HEK293 (cell line): Measurements from ENCODE around the gene ZNF302.

Experiments used
- IKZF3 ChIP-seq: fragments of 450-650 bp; IDR thresholded peaks from 2 replicates; pipeline ENCODE4 v1.5.0; 2018; ENCODE audit warnings: missing biosample characterization, mild to moderate bottlenecking, missing genetic modification characterization, moderate library complexity
- OVOL3 ChIP-seq: fragments of 450-650 bp; formaldehyde crosslinking; IDR thresholded peaks from 2 replicates; pipeline ENCODE4 v1.5.1; 2016; ENCODE audit warnings: missing biosample characterization, missing genetic modification characterization
- ZBTB17 ChIP-seq: fragments of 450-650 bp; formaldehyde crosslinking; IDR thresholded peaks from 2 replicates; pipeline ENCODE4 v1.5.1; 2016; ENCODE audit warnings: missing biosample characterization, missing genetic modification characterization
- ZNF132 ChIP-seq: fragments of 450-650 bp; formaldehyde crosslinking; IDR thresholded peaks from 2 replicates; pipeline ENCODE4 v1.5.1; 2017; ENCODE audit warnings: missing biosample characterization, missing genetic modification characterization, borderline replicate concordance
- ZNF223 ChIP-seq: fragments of 450-650 bp; formaldehyde crosslinking; IDR thresholded peaks from 2 replicates; pipeline ENCODE4 v1.5.1; 2016; ENCODE audit warnings: missing biosample characterization, missing genetic modification characterization
- ZNF558 ChIP-seq: fragments of 450-650 bp; formaldehyde crosslinking; IDR thresholded peaks from 2 replicates; pipeline ENCODE4 v1.5.1; 2016; ENCODE audit warnings: missing biosample characterization, missing genetic modification characterization
- ZNF658 ChIP-seq: fragments of 450-650 bp; formaldehyde crosslinking; IDR thresholded peaks from 2 replicates; pipeline ENCODE4; 2016; ENCODE audit warnings: missing biosample characterization, missing genetic modification characterization
- ZNF660 ChIP-seq: fragments of 450-650 bp; IDR thresholded peaks from 2 replicates; pipeline ENCODE4 v1.5.1; 2018; ENCODE audit warnings: missing biosample characterization, mild to moderate bottlenecking, missing genetic modification characterization
- ZNF776 ChIP-seq: fragments of 450-650 bp; formaldehyde crosslinking; IDR thresholded peaks from 2 replicates; pipeline ENCODE4 v1.5.0; 2017; ENCODE audit warnings: missing biosample characterization, missing genetic modification characterization, borderline replicate concordance
- TF ChIP-seq, protein P1 (sequence below): fragments of 450-650 bp; formaldehyde crosslinking; IDR thresholded peaks from 2 replicates; pipeline ENCODE4 v1.5.1; 2016; ENCODE audit warnings: missing biosample characterization, missing genetic modification characterization
- TF ChIP-seq, protein P2 (sequence below): fragments of 450-650 bp; formaldehyde crosslinking; IDR thresholded peaks from 2 replicates; pipeline ENCODE4 v1.5.1; 2017; ENCODE audit warnings: missing biosample characterization, missing genetic modification characterization
- TF ChIP-seq, protein P3 (sequence below): fragments of 450-650 bp; formaldehyde crosslinking; IDR thresholded peaks from 2 replicates; pipeline ENCODE4 v1.5.1; 2016; ENCODE audit warnings: missing biosample characterization, missing genetic modification characterization
- TF ChIP-seq, protein P4 (sequence below): fragments of 450-650 bp; formaldehyde crosslinking; IDR thresholded peaks from 2 replicates; pipeline ENCODE4 v1.5.1; 2016; ENCODE audit warnings: missing biosample characterization, missing genetic modification characterization, borderline replicate concordance

DNA sequence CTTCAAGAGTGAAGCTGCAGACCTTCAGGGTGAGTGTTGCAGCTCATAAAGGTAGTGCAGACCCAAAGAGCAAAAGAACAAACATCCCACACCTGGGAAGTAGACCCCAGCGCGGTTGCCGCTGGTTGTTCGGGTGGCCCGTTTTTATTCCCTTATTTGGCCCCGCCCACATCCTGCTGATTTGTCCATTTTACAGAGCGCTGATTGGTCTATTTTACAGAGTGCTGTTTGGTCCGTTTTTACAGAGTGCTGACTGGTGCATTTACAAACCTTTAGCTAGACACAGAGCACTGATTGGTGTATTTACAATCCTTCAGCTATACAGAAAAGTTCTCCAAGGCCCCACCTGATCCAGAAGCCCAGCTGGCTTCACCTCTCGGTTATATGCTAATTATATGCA lies 1.6 kb upstream of the ZNF302 start:
- TF ChIP-seq ZNF223 (tag by site-specific recombination) = no peak
- TF ChIP-seq, protein P1, sequence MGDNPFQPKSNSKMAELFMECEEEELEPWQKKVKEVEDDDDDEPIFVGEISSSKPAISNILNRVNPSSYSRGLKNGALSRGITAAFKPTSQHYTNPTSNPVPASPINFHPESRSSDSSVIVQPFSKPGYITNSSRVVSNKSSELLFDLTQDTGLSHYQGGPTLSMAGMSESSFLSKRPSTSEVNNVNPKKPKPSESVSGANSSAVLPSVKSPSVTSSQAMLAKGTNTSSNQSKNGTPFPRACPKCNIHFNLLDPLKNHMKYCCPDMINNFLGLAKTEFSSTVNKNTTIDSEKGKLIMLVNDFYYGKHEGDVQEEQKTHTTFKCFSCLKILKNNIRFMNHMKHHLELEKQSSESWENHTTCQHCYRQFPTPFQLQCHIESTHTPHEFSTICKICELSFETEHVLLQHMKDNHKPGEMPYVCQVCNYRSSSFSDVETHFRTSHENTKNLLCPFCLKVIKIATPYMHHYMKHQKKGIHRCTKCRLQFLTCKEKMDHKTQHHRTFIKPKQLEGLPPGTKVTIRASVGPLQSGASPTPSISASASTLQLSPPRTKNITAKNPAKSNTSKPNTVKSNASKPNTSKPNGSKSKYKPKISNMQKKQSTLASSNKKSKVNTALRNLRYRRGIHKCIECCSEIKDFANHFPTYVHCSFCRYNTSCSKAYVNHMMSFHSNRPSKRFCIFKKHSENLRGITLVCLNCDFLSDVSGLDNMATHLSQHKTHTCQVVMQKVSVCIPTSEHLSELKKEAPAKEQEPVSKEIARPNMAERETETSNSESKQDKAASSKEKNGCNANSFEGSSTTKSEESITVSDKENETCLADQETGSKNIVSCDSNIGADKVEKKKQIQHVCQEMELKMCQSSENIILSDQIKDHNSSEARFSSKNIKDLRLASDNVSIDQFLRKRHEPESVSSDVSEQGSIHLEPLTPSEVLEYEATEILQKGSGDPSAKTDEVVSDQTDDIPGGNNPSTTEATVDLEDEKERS (tag by site-specific recombination) = no peak
- TF ChIP-seq, protein P2, sequence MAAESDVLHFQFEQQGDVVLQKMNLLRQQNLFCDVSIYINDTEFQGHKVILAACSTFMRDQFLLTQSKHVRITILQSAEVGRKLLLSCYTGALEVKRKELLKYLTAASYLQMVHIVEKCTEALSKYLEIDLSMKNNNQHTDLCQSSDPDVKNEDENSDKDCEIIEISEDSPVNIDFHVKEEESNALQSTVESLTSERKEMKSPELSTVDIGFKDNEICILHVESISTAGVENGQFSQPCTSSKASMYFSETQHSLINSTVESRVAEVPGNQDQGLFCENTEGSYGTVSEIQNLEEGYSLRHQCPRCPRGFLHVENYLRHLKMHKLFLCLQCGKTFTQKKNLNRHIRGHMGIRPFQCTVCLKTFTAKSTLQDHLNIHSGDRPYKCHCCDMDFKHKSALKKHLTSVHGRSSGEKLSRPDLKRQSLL (tag by site-specific recombination) = no peak
- TF ChIP-seq OVOL3 (tag by site-specific recombination) = no peak
- TF ChIP-seq, protein P3, sequence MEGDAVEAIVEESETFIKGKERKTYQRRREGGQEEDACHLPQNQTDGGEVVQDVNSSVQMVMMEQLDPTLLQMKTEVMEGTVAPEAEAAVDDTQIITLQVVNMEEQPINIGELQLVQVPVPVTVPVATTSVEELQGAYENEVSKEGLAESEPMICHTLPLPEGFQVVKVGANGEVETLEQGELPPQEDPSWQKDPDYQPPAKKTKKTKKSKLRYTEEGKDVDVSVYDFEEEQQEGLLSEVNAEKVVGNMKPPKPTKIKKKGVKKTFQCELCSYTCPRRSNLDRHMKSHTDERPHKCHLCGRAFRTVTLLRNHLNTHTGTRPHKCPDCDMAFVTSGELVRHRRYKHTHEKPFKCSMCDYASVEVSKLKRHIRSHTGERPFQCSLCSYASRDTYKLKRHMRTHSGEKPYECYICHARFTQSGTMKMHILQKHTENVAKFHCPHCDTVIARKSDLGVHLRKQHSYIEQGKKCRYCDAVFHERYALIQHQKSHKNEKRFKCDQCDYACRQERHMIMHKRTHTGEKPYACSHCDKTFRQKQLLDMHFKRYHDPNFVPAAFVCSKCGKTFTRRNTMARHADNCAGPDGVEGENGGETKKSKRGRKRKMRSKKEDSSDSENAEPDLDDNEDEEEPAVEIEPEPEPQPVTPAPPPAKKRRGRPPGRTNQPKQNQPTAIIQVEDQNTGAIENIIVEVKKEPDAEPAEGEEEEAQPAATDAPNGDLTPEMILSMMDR = no peak
- TF ChIP-seq IKZF3 = no peak
- TF ChIP-seq, protein P4, sequence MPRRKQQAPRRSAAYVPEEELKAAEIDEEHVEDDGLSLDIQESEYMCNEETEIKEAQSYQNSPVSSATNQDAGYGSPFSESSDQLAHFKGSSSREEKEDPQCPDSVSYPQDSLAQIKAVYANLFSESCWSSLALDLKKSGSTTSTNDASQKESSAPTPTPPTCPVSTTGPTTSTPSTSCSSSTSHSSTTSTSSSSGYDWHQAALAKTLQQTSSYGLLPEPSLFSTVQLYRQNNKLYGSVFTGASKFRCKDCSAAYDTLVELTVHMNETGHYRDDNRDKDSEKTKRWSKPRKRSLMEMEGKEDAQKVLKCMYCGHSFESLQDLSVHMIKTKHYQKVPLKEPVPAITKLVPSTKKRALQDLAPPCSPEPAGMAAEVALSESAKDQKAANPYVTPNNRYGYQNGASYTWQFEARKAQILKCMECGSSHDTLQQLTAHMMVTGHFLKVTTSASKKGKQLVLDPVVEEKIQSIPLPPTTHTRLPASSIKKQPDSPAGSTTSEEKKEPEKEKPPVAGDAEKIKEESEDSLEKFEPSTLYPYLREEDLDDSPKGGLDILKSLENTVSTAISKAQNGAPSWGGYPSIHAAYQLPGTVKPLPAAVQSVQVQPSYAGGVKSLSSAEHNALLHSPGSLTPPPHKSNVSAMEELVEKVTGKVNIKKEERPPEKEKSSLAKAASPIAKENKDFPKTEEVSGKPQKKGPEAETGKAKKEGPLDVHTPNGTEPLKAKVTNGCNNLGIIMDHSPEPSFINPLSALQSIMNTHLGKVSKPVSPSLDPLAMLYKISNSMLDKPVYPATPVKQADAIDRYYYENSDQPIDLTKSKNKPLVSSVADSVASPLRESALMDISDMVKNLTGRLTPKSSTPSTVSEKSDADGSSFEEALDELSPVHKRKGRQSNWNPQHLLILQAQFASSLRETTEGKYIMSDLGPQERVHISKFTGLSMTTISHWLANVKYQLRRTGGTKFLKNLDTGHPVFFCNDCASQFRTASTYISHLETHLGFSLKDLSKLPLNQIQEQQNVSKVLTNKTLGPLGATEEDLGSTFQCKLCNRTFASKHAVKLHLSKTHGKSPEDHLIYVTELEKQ = no peak
- no peak for TF ChIP-seq ZNF658 (tag by site-specific recombination)
- no peak for TF ChIP-seq ZNF132 (tag by site-specific recombination)
- TF ChIP-seq ZNF776 = no peak
- no peak for TF ChIP-seq ZBTB17 (tag by site-specific recombination)
- TF ChIP-seq ZNF558 (tag by site-specific recombination) = no peak
- no peak for TF ChIP-seq ZNF660 (tag by site-specific recombination)
